ENCODE data around the gene FAM156B.

GRCh38 chrX:52923781-52924241, 26.7 kb downstream of the FAM156B start:
- TF ChIP-seq ZNF18 (tag by site-specific recombination; IDR thresholded peaks at IDR 0.05) (no peak), ZBTB17 (tag by site-specific recombination; IDR thresholded peaks at IDR 0.05) (no peak), ZSCAN30 (tag by site-specific recombination; IDR thresholded peaks at IDR 0.05) (no peak)

All from HEK293 (cell line).